ENCODE measurements around the gene OR51B6. TPM values are rescaled to one million over a fixed set of nuclear protein-coding genes. Genes with fewer than 3 reads are reported as not detected.

The OR51B6 gene
- not detected for total RNA-seq
- polyA plus RNA-seq = not detected
- long read RNA-seq, donor 1 = 0 reads
- long read RNA-seq, donor 2 = 0 reads

DNA sequence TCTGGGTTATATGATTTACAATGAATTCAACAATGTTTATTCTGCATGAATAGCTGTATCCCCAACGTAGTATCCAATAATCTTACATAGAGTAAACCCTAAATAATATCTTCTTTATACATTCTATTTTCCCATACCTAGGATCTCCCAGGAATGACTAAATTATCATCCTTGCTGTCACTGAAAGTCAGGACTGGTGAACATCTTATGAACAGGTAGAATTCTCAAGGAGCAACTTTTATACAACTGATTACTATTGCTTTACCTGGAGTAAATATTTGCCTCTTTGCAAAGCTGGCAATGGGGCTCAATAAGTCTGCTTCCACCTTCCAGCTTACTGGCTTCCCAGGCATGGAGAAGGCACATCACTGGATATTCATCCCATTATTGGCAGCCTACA lies at the start of gene OR51B6:
Gene OR51B6 (plus strand): TSS at position 301 of the 400 bp plus-strand sequence. CDS start 0 bp downstream, at position 301.
- TF ChIP-seq POLR2AphosphoS5 (IDR thresholded peaks at IDR 0.05) = no peak
- no peak for TF ChIP-seq POLR2A (IDR thresholded peaks at IDR 0.05)
- TF ChIP-seq CTCF (IDR thresholded peaks at IDR 0.05 in 8 of 11, conservative IDR thresholded peaks at IDR 0.05 in 3 of 11) = no peak
- no peaks in the 10 kb centered on the region for H3K4me1 ChIP-seq
- DNase-seq = no peak
- H3K27ac ChIP-seq = no peak within 1 kb of the TSS
- no peaks in the 10 kb centered on the region for H3K27me3 ChIP-seq (replicated peaks in 1 of 7)
- H3K4me3 ChIP-seq = no peak within 1 kb of the TSS
- 47 to 67% (median 54%) methylated on average over 1 of the region's 1 CpG for WGBS, 5 donors
- intact Hi-C loops (cut with DNase I; ENCODE audit: low total_unique reads) = no loop called here
- no peaks in the 10 kb centered on the region for H3K36me3 ChIP-seq
- H3K9me3 ChIP-seq = no peaks in the 10 kb centered on the region

GRCh38 chr11:5301846-5302245 lies 49.5 kb upstream of the OR51B6 start, which contains the start of gene OR51B4:
TSS of gene OR51B4 (minus strand) at chr11:5301946. CDS start at chr11:5301946, 0 bp downstream.
- no peaks in the 10 kb centered on the region for H3K9me3 ChIP-seq
- TF ChIP-seq CTCF (IDR thresholded peaks at IDR 0.05 in 8 of 11, conservative IDR thresholded peaks at IDR 0.05 in 3 of 11) (no peak), POLR2AphosphoS5 (IDR thresholded peaks at IDR 0.05) (no peak), POLR2A (IDR thresholded peaks at IDR 0.05) (no peak)
- H3K36me3 ChIP-seq = no peaks in the 10 kb centered on the region
- no peaks in the 10 kb centered on the region for H3K4me1 ChIP-seq
- intact Hi-C loops (cut with DNase I; ENCODE audit: low total_unique reads) = no loop called here
- no peak within 1 kb of the TSS for H3K27ac ChIP-seq
- H3K4me3 ChIP-seq = no peak within 1 kb of the TSS
- H3K27me3 ChIP-seq (replicated peaks in 1 of 7) = no peaks in the 10 kb centered on the region
- 79 to 95% (median 90%) methylated on average over 2 of the region's 2 CpGs for WGBS, 5 donors
- no peak for DNase-seq

DNA sequence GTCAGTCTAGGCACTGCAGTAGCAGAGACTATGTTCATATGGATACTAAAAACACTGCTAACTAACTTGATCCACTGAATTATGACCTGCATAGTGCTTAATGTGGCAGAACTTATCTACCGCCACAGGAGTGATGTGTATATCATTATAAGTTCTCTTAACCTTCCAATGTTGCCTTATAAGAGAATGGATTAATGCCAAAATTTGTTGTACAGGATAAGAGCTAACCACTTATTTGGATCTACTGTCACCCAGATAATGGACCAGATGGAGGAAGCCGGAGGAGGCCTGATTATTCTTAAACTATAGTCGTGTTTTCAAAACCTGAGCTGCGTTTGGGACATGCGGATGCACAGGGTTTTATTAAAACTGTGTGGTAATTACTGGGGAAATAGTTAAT lies 47.7 kb upstream of the OR51B6 start:
- Histone ChIP-seq H3K4me3 (no peak overlapping the region), H3K4me1 (no peaks in the 10 kb centered on the region), H3K9me3 (no peaks in the 10 kb centered on the region), H3K36me3 (no peaks in the 10 kb centered on the region), H3K27ac (no peak overlapping the region), H3K27me3 (replicated peaks in 1 of 7) (no peaks in the 10 kb centered on the region)
- TF ChIP-seq POLR2A (IDR thresholded peaks at IDR 0.05) = no peak
- no peak for TF ChIP-seq POLR2AphosphoS5 (IDR thresholded peaks at IDR 0.05)
- TF ChIP-seq CTCF (IDR thresholded peaks at IDR 0.05 in 8 of 11, conservative IDR thresholded peaks at IDR 0.05 in 3 of 11) = no peak
- 64 to 82% (median 69%) methylated on average over 5 of the region's 5 CpGs for WGBS, 5 donors
- intact Hi-C loops (cut with DNase I; ENCODE audit: low total_unique reads) = no loop called here
- no peak for DNase-seq

DNA sequence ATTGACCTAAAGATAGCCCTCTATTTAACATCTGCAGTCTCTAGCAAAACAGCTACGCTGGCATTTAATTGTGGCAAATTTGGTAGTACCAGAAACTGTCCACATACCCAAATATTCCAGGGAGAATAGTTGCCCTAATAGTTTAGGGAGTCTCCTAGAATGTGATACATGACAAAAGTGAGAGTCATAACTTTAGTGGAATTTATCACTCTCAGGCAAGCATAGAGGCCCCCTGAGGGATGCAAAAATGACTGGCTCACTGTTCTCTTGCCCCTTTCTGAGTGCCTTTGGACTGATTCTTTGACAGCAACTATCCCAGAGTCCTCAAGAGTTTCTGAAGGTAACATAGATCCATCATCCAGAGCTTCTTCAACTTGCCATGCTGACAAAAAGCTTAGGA lies 47.3 kb upstream of the OR51B6 start:
- WGBS, 5 donors = 41 to 97% (median 90%) methylated on average over 1 of the region's 1 CpG
- H3K27me3 ChIP-seq (replicated peaks in 1 of 7) = no peaks in the 10 kb centered on the region
- H3K36me3 ChIP-seq = no peaks in the 10 kb centered on the region
- no peak overlapping the region for H3K4me3 ChIP-seq
- TF ChIP-seq POLR2A (IDR thresholded peaks at IDR 0.05) (no peak), CTCF (IDR thresholded peaks at IDR 0.05 in 8 of 11, conservative IDR thresholded peaks at IDR 0.05 in 3 of 11) (no peak), POLR2AphosphoS5 (IDR thresholded peaks at IDR 0.05) (no peak)
- no peak for DNase-seq
- H3K4me1 ChIP-seq = no peaks in the 10 kb centered on the region
- H3K9me3 ChIP-seq = no peaks in the 10 kb centered on the region
- H3K27ac ChIP-seq = no peak overlapping the region
- intact Hi-C loops (cut with DNase I; ENCODE audit: low total_unique reads) = no loop called here

Data from spleen (tissue), 13 donors.